Activated naive CD4-positive, alpha-beta T cell treated with anti-CD3 and anti-CD28 coated beads for 36 hours (primary cell): ENCODE results near the gene IGF1R. TPM values are rescaled to one million over a fixed set of nuclear protein-coding genes. Genes with fewer than 3 reads are reported as not detected.

ENCODE experiments used
- CTCF ChIA-PET: fragments of 350-600 bp; sonication (Branson Sonifier 250); formaldehyde crosslinking; loops from one replicate; lab custom pipeline; 2021; ENCODE audit warnings: antibody characterized with exemption; lab: Charles Lee
- DNase-seq: peaks from one replicate; pipeline ENCODE4 v3.0.0-alpha.2; 2020
- H3K27ac Mint-ChIP-seq: one replicate; pipeline ENCODE4 v1.8.0; 2021; ENCODE audit warnings: mild to moderate bottlenecking, mixed read lengths
- H3K27me3 Mint-ChIP-seq: one replicate; pipeline ENCODE4 v1.8.0; 2021; ENCODE audit warnings: low read depth, mixed read lengths
- H3K36me3 Mint-ChIP-seq: one replicate; pipeline ENCODE4 v1.8.0; 2021; ENCODE audit warnings: low read depth, mixed read lengths
- H3K4me1 Mint-ChIP-seq: one replicate; pipeline ENCODE4 v1.8.0; 2021; ENCODE audit warnings: low read depth, mixed read lengths
- H3K4me3 Mint-ChIP-seq: one replicate; pipeline ENCODE4 v1.8.0; 2021; ENCODE audit warnings: mild to moderate bottlenecking, moderate library complexity, mixed read lengths
- H3K9me3 Mint-ChIP-seq: one replicate; pipeline ENCODE4 v1.8.0; 2021; ENCODE audit warnings: mixed read lengths
- intact Hi-C: fragments of 100-400 bp; cut with micrococcal nuclease; formaldehyde crosslinking; loops from one replicate; pipeline ENCODE4 v1.15.1; 2023
- total RNA-seq, 2 experiments: library from RNA; stranded (reverse); gene quantifications; one replicate each; pipeline ENCODE4 v1.2.3, GENCODE V29; 2021

Gene IGF1R
- total RNA-seq, 2 experiments from 2014 or later = 25.6 to 26.6 TPM

DNA sequence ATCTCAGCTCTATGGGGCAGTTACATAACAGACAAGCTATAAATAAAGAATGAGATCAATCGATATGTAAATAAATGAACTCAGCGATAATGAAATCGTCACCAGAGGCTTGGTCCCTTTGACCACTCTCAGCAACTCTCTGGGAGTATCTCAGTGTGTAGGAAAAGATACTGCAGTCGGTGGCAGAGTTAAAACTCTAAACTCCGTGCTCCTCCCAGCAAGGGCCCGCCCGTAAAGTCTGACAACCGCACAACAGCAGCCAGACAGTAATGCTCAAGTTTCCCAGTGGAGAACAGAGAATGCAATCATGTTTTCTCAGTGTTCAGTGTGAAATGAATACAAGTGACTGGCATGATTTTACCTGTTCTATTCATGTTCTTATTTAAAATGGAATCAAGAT is 28.3 kb upstream of the IGF1R start:
- Mint-ChIP-seq H3K36me3 (no peaks in the 10 kb centered on the region), H3K27me3 (peaks cover 15% of the 10 kb centered on the region), H3K9me3 (no peaks in the 10 kb centered on the region), H3K4me3 (no peak overlapping the region), H3K27ac (no peak overlapping the region), H3K4me1 (peaks cover 2% of the 10 kb centered on the region)
- intact Hi-C loops = no loop called here
- CTCF ChIA-PET = interaction anchor here (1.0 kb wide), 1 partner anchor 25 kb away, joined by 3 read pairs; no protein-coding TSS in a partner anchor
- no peak for DNase-seq

DNA sequence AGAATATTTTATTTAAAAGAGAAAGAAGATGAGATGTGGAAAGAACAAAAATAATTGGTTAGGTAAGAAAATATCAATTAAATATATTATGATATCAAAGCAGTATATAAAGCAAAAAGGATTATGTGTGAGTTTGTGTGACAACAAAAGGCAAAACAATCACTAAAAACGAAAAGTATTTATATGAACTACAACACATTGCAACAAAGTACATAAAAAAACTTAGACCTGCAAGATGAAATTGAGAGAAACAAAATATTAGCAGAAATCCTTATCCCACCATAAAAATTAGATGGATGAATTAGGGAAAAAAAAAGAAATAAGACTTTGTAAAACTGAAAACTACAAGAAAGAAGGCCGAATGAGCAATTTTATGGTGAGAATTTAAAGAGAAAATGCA is 27.3 kb upstream of the IGF1R start:
- Mint-ChIP-seq H3K27me3 (peaks cover 15% of the 10 kb centered on the region), H3K4me3 (no peak overlapping the region), H3K36me3 (no peaks in the 10 kb centered on the region), H3K4me1 (peaks cover 2% of the 10 kb centered on the region), H3K27ac (no peak overlapping the region), H3K9me3 (no peaks in the 10 kb centered on the region)
- CTCF ChIA-PET = no interaction called here
- DNase-seq = no peak
- intact Hi-C loops = no loop called here

DNA sequence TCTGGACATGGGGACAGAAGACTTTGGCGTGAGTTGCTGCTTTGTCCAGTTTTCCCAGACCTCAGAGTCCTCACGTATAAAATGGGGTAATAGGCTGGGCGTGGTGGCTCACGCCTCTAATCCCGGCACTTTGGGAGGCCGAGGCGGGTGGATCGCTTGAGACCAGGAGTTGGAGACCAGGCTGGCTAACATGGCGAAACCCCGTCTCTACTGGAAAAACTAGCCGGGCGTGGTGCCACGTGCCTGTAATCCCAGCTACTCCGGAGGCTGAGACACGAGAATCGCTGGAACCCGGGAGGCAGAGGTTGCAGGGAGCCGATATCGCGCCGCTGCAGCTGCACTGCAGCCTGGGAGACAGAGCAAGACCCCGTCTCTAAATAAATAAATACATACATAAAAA is 22.7 kb upstream of the IGF1R start:
- Mint-ChIP-seq H3K27ac (no peak overlapping the region), H3K4me3 (no peak overlapping the region), H3K27me3 (peaks cover 4% of the 10 kb centered on the region), H3K9me3 (no peaks in the 10 kb centered on the region), H3K36me3 (no peaks in the 10 kb centered on the region), H3K4me1 (no peaks in the 10 kb centered on the region)
- CTCF ChIA-PET = no interaction called here
- intact Hi-C loops = no loop called here
- no peak for DNase-seq

DNA sequence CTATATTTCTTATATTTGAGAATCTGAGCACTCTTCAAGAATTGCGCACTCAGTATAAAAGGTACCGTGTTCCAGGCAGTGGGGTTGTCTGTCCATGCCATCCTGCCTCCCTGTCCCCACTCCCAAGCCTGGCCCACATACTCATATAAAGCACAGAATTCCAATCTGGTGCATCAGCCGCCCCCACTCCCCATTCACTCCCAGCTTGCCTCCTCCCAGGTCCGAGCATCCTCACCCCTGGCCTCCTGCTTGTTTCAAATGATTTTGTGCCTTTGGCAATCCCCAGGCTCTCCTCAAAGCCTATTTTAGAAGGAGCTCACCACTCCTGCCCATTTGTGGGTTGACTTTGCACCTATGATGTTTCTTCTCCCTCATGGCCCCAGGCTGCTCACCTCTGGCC is 22.2 kb upstream of the IGF1R start:
- H3K4me3 Mint-ChIP-seq = no peak overlapping the region
- DNase-seq = no peak
- no peaks in the 10 kb centered on the region for H3K9me3 Mint-ChIP-seq
- CTCF ChIA-PET = no interaction called here
- H3K36me3 Mint-ChIP-seq = no peaks in the 10 kb centered on the region
- H3K27me3 Mint-ChIP-seq = peaks cover 2% of the 10 kb centered on the region
- intact Hi-C loops = no loop called here
- no peaks in the 10 kb centered on the region for H3K4me1 Mint-ChIP-seq
- no peak overlapping the region for H3K27ac Mint-ChIP-seq

DNA sequence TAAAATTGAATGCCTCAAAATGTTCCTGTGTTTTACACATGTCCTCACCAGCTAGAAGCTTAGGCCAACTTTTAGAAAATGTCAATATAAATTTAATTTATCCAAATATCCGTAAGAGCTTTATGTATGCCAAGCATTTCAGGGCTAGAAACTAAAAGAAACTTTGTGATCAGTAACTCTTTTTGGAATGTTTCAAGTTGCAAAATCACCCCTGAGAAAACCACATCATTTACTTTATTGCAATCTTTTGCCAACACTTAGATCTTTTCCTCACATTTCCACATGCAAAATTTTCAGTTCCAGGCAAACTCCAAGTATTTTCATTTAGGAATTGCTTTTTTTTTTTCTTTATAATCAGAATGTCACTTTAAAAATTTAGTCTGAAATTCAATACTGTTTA is 20.1 kb upstream of the IGF1R start:
- CTCF ChIA-PET = interaction anchor here (0.6 kb wide), 1 partner anchor 254 kb away, joined by 4 read pairs; no protein-coding TSS in a partner anchor

DNA sequence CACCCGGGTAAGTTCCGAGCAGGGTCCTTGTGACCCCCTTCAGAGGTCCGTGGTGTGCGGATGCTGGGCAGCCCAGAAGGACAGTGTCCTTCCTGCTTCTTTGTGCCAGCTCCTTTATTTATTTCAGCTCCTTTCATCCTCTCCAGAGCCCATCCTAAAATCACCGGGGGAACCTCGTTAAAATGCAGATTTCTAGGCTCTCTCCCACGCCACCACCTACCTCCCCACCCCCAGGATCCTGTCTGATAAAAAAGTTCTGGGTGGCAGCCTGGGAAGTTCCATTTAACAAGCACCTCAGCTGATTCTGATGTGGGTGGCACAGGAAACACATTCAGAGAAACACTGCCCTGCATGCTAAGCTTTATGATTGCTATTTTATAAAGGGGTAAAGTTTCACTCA is 12.5 kb upstream of the IGF1R start:
- H3K27me3 Mint-ChIP-seq = no peaks in the 10 kb centered on the region
- H3K27ac Mint-ChIP-seq = peak overlapping the region; percentile 19
- H3K4me3 Mint-ChIP-seq = peak overlapping the region; percentile 41
- H3K4me1 Mint-ChIP-seq = peaks cover 13% of the 10 kb centered on the region
- no peaks in the 10 kb centered on the region for H3K9me3 Mint-ChIP-seq
- CTCF ChIA-PET = interaction anchor here (1.1 kb wide), 1 partner anchor 10 kb away, joined by 4 read pairs; no protein-coding TSS in a partner anchor
- H3K36me3 Mint-ChIP-seq = no peaks in the 10 kb centered on the region
- DNase-seq = peak; percentile 25
- intact Hi-C loops = no loop called here

More for the DNA sequence above, 20.1 kb upstream of the IGF1R start:
- intact Hi-C loops = no loop called here
- no peak for DNase-seq
- Mint-ChIP-seq H3K4me3 (no peak overlapping the region), H3K9me3 (no peaks in the 10 kb centered on the region), H3K27ac (no peak overlapping the region), H3K27me3 (no peaks in the 10 kb centered on the region), H3K36me3 (no peaks in the 10 kb centered on the region), H3K4me1 (no peaks in the 10 kb centered on the region)

DNA sequence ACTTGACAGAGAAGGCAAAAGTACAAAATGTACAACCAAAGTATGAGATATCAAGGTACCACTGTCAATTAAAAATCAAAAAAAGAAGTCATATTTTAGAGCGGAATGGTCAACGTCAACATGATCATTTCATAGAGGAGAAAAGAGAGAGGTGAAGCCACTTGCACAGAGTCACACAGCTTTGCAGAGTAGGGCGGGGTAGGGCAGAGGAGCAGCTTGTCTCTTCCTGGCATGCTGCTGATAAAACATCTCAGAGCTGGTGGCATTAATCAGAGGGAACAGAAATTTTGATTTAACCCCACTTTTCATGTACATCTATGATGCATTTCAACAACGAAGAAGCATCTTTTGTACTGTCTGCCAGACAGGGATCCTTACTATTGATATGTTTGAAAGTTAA is 5.2 kb upstream of the IGF1R start:
- CTCF ChIA-PET = interaction anchor here (0.6 to 2.5 kb wide), 4 partner anchors 9 to 124 kb away, joined by 3 to 15 read pairs (median 4); no protein-coding TSS in a partner anchor
- Mint-ChIP-seq H3K27me3 (no peaks in the 10 kb centered on the region), H3K4me1 (peaks cover 8% of the 10 kb centered on the region), H3K4me3 (no peak overlapping the region), H3K9me3 (no peaks in the 10 kb centered on the region), H3K36me3 (no peaks in the 10 kb centered on the region), H3K27ac (no peak overlapping the region)
- intact Hi-C loops = no loop called here
- no peak for DNase-seq

DNA sequence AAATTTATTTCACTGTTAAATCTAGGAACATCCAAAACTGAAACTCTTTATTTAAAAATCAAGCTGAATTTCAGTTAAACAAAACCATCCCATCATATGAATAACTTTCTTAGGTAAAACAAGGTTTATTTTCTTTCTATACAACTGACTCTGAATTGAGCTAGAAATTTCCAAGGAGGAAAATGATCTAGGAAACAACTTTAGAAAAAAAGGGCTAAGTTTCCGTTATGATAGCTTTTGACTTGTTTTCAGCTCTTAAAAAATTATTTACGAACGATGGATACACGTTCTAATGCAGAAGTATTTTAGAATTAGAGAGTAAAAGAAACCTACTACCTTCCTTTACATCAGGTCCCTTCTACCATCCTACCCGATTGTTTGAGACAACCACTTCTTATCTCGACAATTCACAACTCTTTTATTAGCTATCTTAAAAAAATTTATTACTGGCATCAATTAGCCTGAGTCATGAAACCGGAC is 1.8 kb upstream of the IGF1R start:
- intact Hi-C loops = loop anchor here (1.0 to 5.0 kb wide), 6 partner anchors 64 to 431 kb away; no protein-coding TSS in a partner anchor
- Mint-ChIP-seq H3K27ac (peak overlapping the region; percentile 79), H3K4me3 (peak overlapping the region; percentile 82), H3K27me3 (no peaks in the 10 kb centered on the region), H3K4me1 (peaks cover 11% of the 10 kb centered on the region), H3K9me3 (no peaks in the 10 kb centered on the region), H3K36me3 (no peaks in the 10 kb centered on the region)
- DNase-seq = no peak
- CTCF ChIA-PET = interaction anchor here (0.7 to 2.4 kb wide), 15 partner anchors 9 to 235 kb away, joined by 3 to 25 read pairs (median 4); no protein-coding TSS in a partner anchor

DNA sequence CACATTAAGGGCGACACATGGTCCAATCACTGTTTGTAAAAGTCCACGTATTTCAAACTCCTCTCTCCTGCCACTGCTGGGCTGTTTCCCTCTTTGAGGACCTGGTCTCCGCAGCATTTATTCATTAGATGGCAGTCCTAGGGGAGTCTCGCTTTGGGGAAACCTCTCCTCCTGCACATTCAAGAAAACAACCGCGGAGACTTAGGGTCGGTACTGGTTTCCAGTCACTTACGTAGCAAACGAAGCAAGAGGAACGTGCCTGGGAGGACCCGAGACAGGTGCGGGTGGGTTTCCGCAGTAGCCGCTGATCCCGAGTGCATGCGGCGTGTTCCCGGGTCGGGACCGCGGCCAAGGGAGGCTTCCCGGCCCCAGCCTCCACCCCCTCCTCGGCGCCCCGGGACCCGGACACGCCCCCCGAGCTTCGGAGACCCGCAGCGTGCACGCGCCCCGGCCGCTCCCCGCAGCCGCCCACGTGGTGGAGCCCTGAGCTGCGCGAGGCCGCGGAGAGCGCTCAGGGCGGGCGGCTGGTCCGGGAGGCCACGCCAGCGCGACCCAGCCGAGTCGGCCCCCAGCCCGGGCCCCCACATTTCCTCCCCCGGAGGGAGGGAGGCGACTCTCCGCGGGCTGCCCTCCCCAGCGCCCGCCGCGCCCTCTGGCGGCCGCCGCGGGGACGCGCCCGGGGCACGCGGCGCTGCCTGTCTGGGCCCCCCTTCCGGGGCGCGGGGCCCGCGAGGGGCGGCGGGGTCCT is 1.1 kb upstream of the IGF1R start:
- peak overlapping the region; percentile 82 for H3K4me3 Mint-ChIP-seq
- peak overlapping the region; percentile 79 for H3K27ac Mint-ChIP-seq
- CTCF ChIA-PET = interaction anchor here (0.7 to 2.4 kb wide), 15 partner anchors 8 to 235 kb away, joined by 3 to 25 read pairs (median 4); no protein-coding TSS in a partner anchor
- intact Hi-C loops = loop anchor here (1.0 to 5.0 kb wide), 6 partner anchors 65 to 430 kb away; no protein-coding TSS in a partner anchor
- peak; percentile 60 for DNase-seq
- H3K9me3 Mint-ChIP-seq = no peaks in the 10 kb centered on the region
- no peaks in the 10 kb centered on the region for H3K36me3 Mint-ChIP-seq
- no peaks in the 10 kb centered on the region for H3K27me3 Mint-ChIP-seq
- H3K4me1 Mint-ChIP-seq = peaks cover 18% of the 10 kb centered on the region

DNA sequence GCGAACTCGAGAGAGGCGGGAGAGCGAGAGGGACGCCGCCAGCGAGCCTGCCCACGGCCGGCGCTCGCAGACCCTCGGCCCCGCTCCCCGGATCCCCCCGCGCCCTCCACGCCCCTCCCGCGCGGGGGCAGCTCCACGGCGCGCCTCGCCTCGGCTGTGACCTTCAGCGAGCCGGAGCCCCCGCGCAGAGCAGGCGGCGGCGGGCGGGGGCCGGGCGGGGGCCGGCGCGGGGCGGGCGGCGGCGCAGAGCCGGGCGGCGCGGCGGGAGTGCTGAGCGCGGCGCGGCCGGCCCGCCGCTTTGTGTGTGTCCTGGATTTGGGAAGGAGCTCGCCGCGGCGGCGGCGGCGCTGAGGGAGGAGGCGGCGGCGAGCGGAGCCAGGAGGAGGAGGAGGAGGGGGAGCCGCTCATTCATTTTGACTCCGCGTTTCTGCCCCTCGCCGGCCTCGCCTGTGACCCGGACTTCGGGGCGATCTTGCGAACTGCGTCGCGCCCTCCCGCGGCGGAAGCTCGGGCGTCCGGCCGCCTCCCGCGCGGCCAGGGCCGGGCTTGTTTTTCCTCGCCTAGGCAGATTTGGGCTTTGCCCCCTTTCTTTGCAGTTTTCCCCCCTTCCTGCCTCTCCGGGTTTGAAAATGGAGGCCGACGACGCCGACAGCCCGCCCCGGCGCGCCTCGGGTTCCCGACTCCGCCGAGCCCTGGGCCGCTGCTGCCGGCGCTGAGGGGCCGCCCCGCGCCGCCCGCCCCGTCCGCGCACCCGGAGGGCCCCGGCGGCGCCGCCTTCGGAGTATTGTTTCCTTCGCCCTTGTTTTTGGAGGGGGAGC is 524 bp downstream of the IGF1R start:
- peak overlapping the region; percentile 87 for H3K4me3 Mint-ChIP-seq
- CTCF ChIA-PET = interaction anchor here (1.2 kb wide), 1 partner anchor 202 kb away, joined by 3 read pairs; no protein-coding TSS in a partner anchor
- H3K9me3 Mint-ChIP-seq = no peaks in the 10 kb centered on the region
- H3K36me3 Mint-ChIP-seq = no peaks in the 10 kb centered on the region
- peak; percentile 58 for DNase-seq
- intact Hi-C loops = loop anchor here (1.0 to 5.0 kb wide), 4 partner anchors 49 to 428 kb away; no protein-coding TSS in a partner anchor
- H3K27ac Mint-ChIP-seq = peak overlapping the region; percentile 94
- H3K27me3 Mint-ChIP-seq = no peaks in the 10 kb centered on the region
- peaks cover 32% of the 10 kb centered on the region for H3K4me1 Mint-ChIP-seq

DNA sequence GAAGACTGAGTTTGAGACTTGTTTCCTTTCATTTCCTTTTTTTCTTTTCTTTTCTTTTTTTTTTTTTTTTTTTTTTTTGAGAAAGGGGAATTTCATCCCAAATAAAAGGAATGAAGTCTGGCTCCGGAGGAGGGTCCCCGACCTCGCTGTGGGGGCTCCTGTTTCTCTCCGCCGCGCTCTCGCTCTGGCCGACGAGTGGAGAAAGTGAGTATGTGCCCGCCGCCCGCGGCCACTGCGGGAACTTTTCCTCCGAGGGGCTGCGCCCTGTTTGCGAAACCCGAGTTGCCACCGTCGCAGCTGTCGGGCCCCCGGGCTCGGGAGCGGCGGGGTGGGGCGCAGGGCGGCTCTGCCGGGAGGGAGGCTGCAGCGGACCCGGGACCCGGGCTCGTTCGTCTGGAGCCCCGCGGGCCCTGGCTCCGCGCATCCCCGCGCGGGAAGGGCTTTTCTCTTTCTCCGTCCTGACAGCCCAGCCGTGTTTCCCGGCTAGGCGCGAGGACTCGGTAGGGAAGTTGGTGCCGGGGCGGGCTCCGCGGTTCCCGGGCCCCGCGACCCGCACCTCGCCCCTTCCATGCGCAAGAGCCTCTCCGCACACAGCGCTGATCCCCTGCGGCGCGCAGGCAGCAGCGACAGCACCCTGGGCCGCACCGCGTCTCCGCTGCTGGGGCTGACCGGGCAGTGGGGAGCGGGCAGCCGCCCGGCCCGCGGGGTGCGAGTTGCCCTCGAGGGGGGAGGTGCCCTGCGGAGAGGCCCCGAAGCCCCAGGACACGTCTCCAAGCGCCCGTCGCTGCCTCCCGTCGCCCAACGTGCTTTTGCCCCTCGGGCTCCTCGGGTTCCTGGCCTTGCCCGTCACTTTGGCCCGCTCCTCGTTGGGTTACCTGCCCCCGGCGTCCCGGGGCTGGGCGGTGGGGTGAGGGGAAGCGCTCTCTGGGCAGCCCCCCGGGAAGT is 1.4 kb downstream of the IGF1R start:
- Mint-ChIP-seq H3K36me3 (no peaks in the 10 kb centered on the region), H3K9me3 (no peaks in the 10 kb centered on the region), H3K4me3 (peak overlapping the region; percentile 87), H3K4me1 (peaks cover 39% of the 10 kb centered on the region), H3K27ac (peak overlapping the region; percentile 76), H3K27me3 (no peaks in the 10 kb centered on the region)
- intact Hi-C loops = loop anchor here (2.0 to 5.0 kb wide), 8 partner anchors 67 to 603 kb away; partner anchors contain the start of gene LRRC28
- CTCF ChIA-PET = interaction anchor here (1.2 to 1.4 kb wide), 2 partner anchors 9 to 201 kb away, joined by 3 to 7 read pairs; no protein-coding TSS in a partner anchor
- DNase-seq = peak; percentile 52
